CD8-positive, alpha-beta memory T cell (primary cell): ENCODE measurements around the gene FBXW10. TPM values are rescaled to one million over a fixed set of nuclear protein-coding genes. Genes with fewer than 3 reads are reported as not detected.

Experiments used
- polyA plus RNA-seq: library from polyadenylated mRNA; unstranded; fragments of 300-500 nt; fragmentation: Illumina TruSeq; gene quantifications from one replicate; pipeline ENCODE4 v1.2.3, GENCODE V29; 2021
- total RNA-seq, 2 experiments: library from RNA; stranded (reverse); gene quantifications; one replicate each; pipeline ENCODE4 v1.2.3, GENCODE V29; 2021

The FBXW10 gene
- total and polyA plus RNA-seq, 3 experiments from 2014 or later = 0.09 to 0.11 TPM; not detected in 1

Other genes starting within 250 kb of the FBXW10 start
- not detected for gene TBC1D28, start 99.7 kb upstream of the FBXW10 start, total RNA-seq
- gene TBC1D28, start 99.7 kb upstream of the FBXW10 start, polyA plus RNA-seq = not detected
- gene FOXO3B, start 61.7 kb upstream of the FBXW10 start, total RNA-seq = 1 to 10 TPM; 5.4 to 6.1 TPM
- 3.8 TPM for gene FOXO3B, start 61.7 kb upstream of the FBXW10 start, polyA plus RNA-seq
- gene TVP23B, start 37.1 kb downstream of the FBXW10 start, total RNA-seq = 10 to 100 TPM; 38.8 to 44.4 TPM
- 53.1 TPM for gene TVP23B, start 37.1 kb downstream of the FBXW10 start, polyA plus RNA-seq
- 10 to 100 TPM; 49.7 to 51.6 TPM for gene PRPSAP2, start 114.1 kb downstream of the FBXW10 start, total RNA-seq
- gene PRPSAP2, start 114.1 kb downstream of the FBXW10 start, polyA plus RNA-seq = 38.4 TPM
- gene SLC5A10, start 208.1 kb downstream of the FBXW10 start, total RNA-seq = not detected
- not detected for gene SLC5A10, start 208.1 kb downstream of the FBXW10 start, polyA plus RNA-seq